Motor neuron (in vitro differentiated cells): ENCODE measurements around the gene C3orf20. TPM values are rescaled to one million over a fixed set of nuclear protein-coding genes. Genes with fewer than 3 reads are reported as not detected.

Experiments used
- ATAC-seq, 8 experiments: fragments of 200-7000 bp; cut with Tn5 transposase; replicated peaks in 6 of 8; 2 replicates each; pipeline ENCODE4 v1.8.0; 2021; ENCODE audit warnings: mild to moderate bottlenecking in 8 of 8, moderate library complexity in 8 of 8
- H3K27ac ChIP-seq, 2 donors: fragments of 250-450 bp; sonication (Bioruptor Pico); 2 replicates each; pipeline ENCODE4 v1.9.0; 2021; ENCODE audit warnings: antibody characterized with exemption in 2 of 2, mild to moderate bottlenecking in 2 of 2, moderate library complexity in 1 of 2
- H3K4me1 ChIP-seq, 2 donors: fragments of 250-450 bp; sonication (Bioruptor Pico); replicated peaks in 1 of 2; 2 replicates each; pipeline ENCODE4 v1.6.1; 2021; ENCODE audit warnings: antibody characterized with exemption in 2 of 2, mild to moderate bottlenecking in 2 of 2, moderate library complexity in 1 of 2
- H3K4me3 ChIP-seq, 5 donors: fragments of 250-450 bp; sonication (Bioruptor Pico); 2 replicates each; pipeline ENCODE4 v1.9.0; 2021; ENCODE audit warnings: antibody characterized with exemption in 5 of 5, mild to moderate bottlenecking in 5 of 5, moderate library complexity in 4 of 5
- WGBS, 10 experiments: fragments of 450-650 bp; shearing (Covaris generic); methylation state at CpG; one replicate each; pipeline ENCODE4 v1.0.0; 2022; 5-methylcytosine and 5-hydroxymethylcytosine counted together
- in situ Hi-C, 9 experiments: fragments of 400-800 bp; cut with MboI; loops; one replicate each; pipeline ENCODE4 v1.15.0; 2021; ENCODE audit warnings: low sequenced_read_pairs in 9 of 9, low pct_unique_long_range_greater_than_20kb in 2 of 9; ENCODE audit not compliant: unreplicated experiment in 9 of 9
- total RNA-seq, 8 experiments: library from RNA; unstranded; fragments of 300-600 nt; gene quantifications; 2 replicates each; pipeline versions ENCODE4 v1.2.3 to v1.2.4, GENCODE V29; 2022

C3orf20 gene
- total RNA-seq, 8 experiments from 2014 or later: 0.09 to 0.43 (median 0.21) TPM; not detected in 3

GRCh38 chr3:14657579-14657978 is 17.4 kb upstream of the C3orf20 start:
- no peak overlapping the region for H3K27ac ChIP-seq
- in situ Hi-C loops: loop anchor here in 3 of 9 experiments (25.0 kb wide), 1 partner anchor 255 kb away; no protein-coding TSS in a partner anchor
- H3K4me1 ChIP-seq: peaks cover 5 to 10% of the 10 kb centered on the region in 2 donors
- H3K4me3 ChIP-seq: no peak overlapping the region
- ATAC-seq: no peak
- WGBS, 10 experiments: 60 to 100% (median 93%) methylated on average over 1 to 2 of the region's 2 CpGs; no CpG with 5 or more reads in 1 of the 10 experiments

- WGBS, 10 experiments: 76 to 100% (median 100%) methylated on average over 1 to 2 of the region's 2 CpGs; no CpG with 5 or more reads in 1 of the 10 experiments
- Histone ChIP-seq H3K4me3 (no peak overlapping the region), H3K27ac (no peak overlapping the region), H3K4me1 (no peaks in the 10 kb centered on the region)
- no peak for ATAC-seq
- in situ Hi-C loops: loop anchor here in 3 of 9 experiments (25.0 kb wide), 1 partner anchor 253 kb away; no protein-coding TSS in a partner anchor
Observed at GRCh38 chr3:14658978-14659377, 16.0 kb upstream of the C3orf20 start.

GRCh38 chr3:14660942-14661341 is 14.0 kb upstream of the C3orf20 start:
- no peak for ATAC-seq
- H3K4me3 ChIP-seq: no peak overlapping the region
- H3K27ac ChIP-seq: no peak overlapping the region
- H3K4me1 ChIP-seq: no peaks in the 10 kb centered on the region
- WGBS, 10 experiments: 40 to 100% (median 85%) methylated on average over 1 to 4 of the region's 4 CpGs; no CpG with 5 or more reads in 4 of the 10 experiments
- in situ Hi-C loops: loop anchor here in 4 of 9 experiments (10.0 to 25.0 kb wide), 2 partner anchors 251 to 264 kb away; no protein-coding TSS in a partner anchor

GRCh38 chr3:14663396-14664135 is 11.4 kb upstream of the C3orf20 start:
- ATAC-seq: no peak
- in situ Hi-C loops: loop anchor here in 4 of 9 experiments (10.0 to 25.0 kb wide), 2 partner anchors 249 to 261 kb away; no protein-coding TSS in a partner anchor
- no peaks in the 10 kb centered on the region for H3K4me1 ChIP-seq
- H3K27ac ChIP-seq: no peak overlapping the region
- H3K4me3 ChIP-seq: no peak overlapping the region
- 53 to 94% (median 86%) methylated on average over 1 to 5 of the region's 5 CpGs for WGBS, 10 experiments

GRCh38 chr3:14664170-14664569 is 10.8 kb upstream of the C3orf20 start:
- H3K4me3 ChIP-seq: no peak overlapping the region
- H3K27ac ChIP-seq: no peak overlapping the region
- in situ Hi-C loops: loop anchor here in 4 of 9 experiments (10.0 to 25.0 kb wide), 2 partner anchors 248 to 261 kb away; no protein-coding TSS in a partner anchor
- 61 to 100% (median 89%) methylated on average over 1 to 3 of the region's 3 CpGs for WGBS, 10 experiments
- no peak for ATAC-seq
- no peaks in the 10 kb centered on the region for H3K4me1 ChIP-seq

GRCh38 chr3:14672588-14672987 is 2.4 kb upstream of the C3orf20 start:
- Histone ChIP-seq H3K27ac (no peak overlapping the region), H3K4me1 (peaks cover 0 to 16% of the 10 kb centered on the region in 2 donors), H3K4me3 (no peak overlapping the region)
- ATAC-seq: no peak
- in situ Hi-C loops: loop anchor here in 7 of 9 experiments (10.0 to 25.0 kb wide), 3 partner anchors 112 to 252 kb away; no protein-coding TSS in a partner anchor
- WGBS, 10 experiments: 80 to 100% (median 92%) methylated on average over 1 to 4 of the region's 4 CpGs

- H3K4me1 ChIP-seq: peaks cover 0 to 16% of the 10 kb centered on the region in 2 donors
- no peak overlapping the region for H3K27ac ChIP-seq
- H3K4me3 ChIP-seq: no peak overlapping the region
- in situ Hi-C loops: loop anchor here in 4 of 9 experiments (10.0 kb wide), 2 partner anchors 108 to 248 kb away; no protein-coding TSS in a partner anchor
- 50 to 100% (median 81%) methylated on average over 1 to 4 of the region's 4 CpGs; no CpG with 5 or more reads in 1 of the 10 experiments for WGBS, 10 experiments
- no peak for ATAC-seq
Observed at GRCh38 chr3:14676881-14677280, 1.9 kb downstream of the C3orf20 start.

- in situ Hi-C loops: loop anchor here in 4 of 9 experiments (10.0 kb wide), 2 partner anchors 107 to 247 kb away; no protein-coding TSS in a partner anchor
- no peak overlapping the region for H3K27ac ChIP-seq
- peaks cover 0 to 16% of the 10 kb centered on the region in 2 donors for H3K4me1 ChIP-seq
- WGBS, 10 experiments: 50 to 86% (median 67%) methylated on average over 2 to 4 of the region's 7 CpGs; no CpG with 5 or more reads in 1 of the 10 experiments
- H3K4me3 ChIP-seq: no peak overlapping the region
- peak in 2 of 8 experiments; percentile 6 to 7 for ATAC-seq
Observed at GRCh38 chr3:14678015-14678503, 3.1 kb downstream of the C3orf20 start.

- Histone ChIP-seq H3K4me1 (peaks cover 0 to under 1% of the 10 kb centered on the region in 2 donors), H3K27ac (no peak overlapping the region), H3K4me3 (no peak overlapping the region)
- WGBS, 10 experiments: 67 to 100% (median 100%) methylated on average over 1 of the region's 1 CpG; no CpG with 5 or more reads in 2 of the 10 experiments
- no peak for ATAC-seq
- in situ Hi-C loops: no loop called here
Observed at GRCh38 chr3:14680115-14680514, 5.2 kb downstream of the C3orf20 start.

- in situ Hi-C loops: no loop called here
- Histone ChIP-seq H3K27ac (no peak overlapping the region), H3K4me3 (no peak overlapping the region), H3K4me1 (no peaks in the 10 kb centered on the region)
- 49 to 100% (median 80%) methylated on average over 1 to 2 of the region's 2 CpGs; no CpG with 5 or more reads in 3 of the 10 experiments for WGBS, 10 experiments
- ATAC-seq: no peak
Observed at GRCh38 chr3:14680716-14681115, 5.8 kb downstream of the C3orf20 start.

GRCh38 chr3:14684447-14684846 is 9.5 kb downstream of the C3orf20 start:
- no peak overlapping the region for H3K4me3 ChIP-seq
- in situ Hi-C loops: no loop called here
- no peaks in the 10 kb centered on the region for H3K4me1 ChIP-seq
- H3K27ac ChIP-seq: no peak overlapping the region
- WGBS, 10 experiments: 78 to 100% (median 80%) methylated on average over 1 to 4 of the region's 4 CpGs; no CpG with 5 or more reads in 4 of the 10 experiments
- no peak for ATAC-seq

- ATAC-seq: no peak
- Histone ChIP-seq H3K27ac (no peak overlapping the region), H3K4me3 (no peak overlapping the region), H3K4me1 (no peaks in the 10 kb centered on the region)
- WGBS, 10 experiments: 0 to 78% (median 60%) methylated on average over 1 to 4 of the region's 4 CpGs; no CpG with 5 or more reads in 3 of the 10 experiments
- in situ Hi-C loops: no loop called here
Observed at GRCh38 chr3:14685179-14685578, 10.2 kb downstream of the C3orf20 start.

- H3K4me3 ChIP-seq: no peak overlapping the region
- 0 to 100% (median 60%) methylated on average over 1 to 3 of the region's 3 CpGs; no CpG with 5 or more reads in 3 of the 10 experiments for WGBS, 10 experiments
- no peak for ATAC-seq
Observed at GRCh38 chr3:14687360-14687759, 12.4 kb downstream of the C3orf20 start.

More at GRCh38 chr3:14687360-14687759, 12.4 kb downstream of the C3orf20 start:
- Histone ChIP-seq H3K27ac (no peak overlapping the region), H3K4me1 (no peaks in the 10 kb centered on the region)
- in situ Hi-C loops: no loop called here
